MM.1S (cell line): ENCODE data around the gene LRRC49.

Experiments
- DNase-seq: peaks from one replicate; pipeline ENCODE4 v3.0.0-alpha.2; 2015
- H2AFZ ChIP-seq: fragments of 300-600 bp; sonication (generic); 2 replicates; pipeline ENCODE4 v1.6.0; 2016; ENCODE audit warnings: antibody characterized with exemption, low read length
- H3F3A ChIP-seq: fragments of 300-600 bp; sonication (generic); 2 replicates; pipeline ENCODE4 v1.6.1; 2016; ENCODE audit warnings: mild to moderate bottlenecking, antibody characterized with exemption, low read length, moderate library complexity, mixed read lengths; ENCODE audit not compliant: insufficient read depth
- H3K27ac ChIP-seq: fragments of 300-600 bp; sonication (generic); 2 replicates; pipeline ENCODE4 v1.5.1; 2016; ENCODE audit warnings: mild to moderate bottlenecking, low read length
- H3K27me3 ChIP-seq: fragments of 300-600 bp; sonication (generic); replicated peaks from 2 replicates; pipeline ENCODE4 v1.6.0; 2016; ENCODE audit warnings: low read length; ENCODE audit not compliant: insufficient read depth
- H3K36me3 ChIP-seq: fragments of 300-600 bp; sonication (generic); replicated peaks from 2 replicates; pipeline ENCODE4 v1.6.1; 2016; ENCODE audit warnings: mild to moderate bottlenecking, low read length, mixed read lengths; ENCODE audit not compliant: insufficient read depth
- H3K4me1 ChIP-seq: fragments of 300-600 bp; sonication (generic); 2 replicates; pipeline ENCODE4 v1.6.1; 2016; ENCODE audit warnings: low read length, mixed read lengths
- H3K4me2 ChIP-seq: fragments of 300-600 bp; sonication (generic); 2 replicates; pipeline ENCODE4 v1.6.0; 2016; ENCODE audit warnings: low read depth, low read length
- H3K4me3 ChIP-seq: fragments of 300-600 bp; sonication (generic); 2 replicates; pipeline ENCODE4 v1.5.1; 2016; ENCODE audit warnings: low read length, mixed read lengths
- H3K79me2 ChIP-seq: fragments of 300-600 bp; sonication (generic); 2 replicates; pipeline ENCODE4 v1.6.1; 2016; ENCODE audit warnings: mixed run types, low read length, mixed read lengths
- H3K9ac ChIP-seq: fragments of 300-600 bp; sonication (generic); 2 replicates; pipeline ENCODE4 v1.6.1; 2016; ENCODE audit warnings: low read length, mixed read lengths
- H3K9me2 ChIP-seq: fragments of 300-600 bp; sonication (generic); replicated peaks from 2 replicates; pipeline ENCODE4 v1.6.1; 2016; ENCODE audit warnings: mild to moderate bottlenecking, low read length, mixed read lengths; ENCODE audit not compliant: insufficient read depth
- H3K9me3 ChIP-seq: fragments of 300-600 bp; sonication (generic); replicated peaks from 2 replicates; pipeline ENCODE4 v1.6.1; 2016; ENCODE audit warnings: mild to moderate bottlenecking, low read length, mixed read lengths; ENCODE audit not compliant: insufficient read depth
- H4K20me1 ChIP-seq: fragments of 300-600 bp; sonication (generic); 2 replicates; pipeline ENCODE4 v1.6.1; 2016; ENCODE audit warnings: mild to moderate bottlenecking, low read length, moderate library complexity, mixed read lengths; ENCODE audit not compliant: insufficient read depth
- CTCF ChIP-seq: fragments of 300-600 bp; sonication (generic); IDR thresholded peaks from 2 replicates; pipeline ENCODE4 v1.5.1; 2016; ENCODE audit warnings: antibody characterized with exemption, low read length, mixed read lengths
- EZH2 ChIP-seq: fragments of 300-600 bp; sonication (generic); optimal IDR thresholded peaks from 2 replicates; pipeline ENCODE3; 2017; ENCODE audit warnings: low read depth, mild to moderate bottlenecking, antibody characterized with exemption, low read length, mixed read lengths
- EZH2phosphoT487 ChIP-seq: fragments of 300-600 bp; sonication (generic); IDR thresholded peaks from 2 replicates; pipeline ENCODE4 v1.6.1; 2018; ENCODE audit warnings: antibody characterized with exemption, low read length

LRRC49 gene

DNA sequence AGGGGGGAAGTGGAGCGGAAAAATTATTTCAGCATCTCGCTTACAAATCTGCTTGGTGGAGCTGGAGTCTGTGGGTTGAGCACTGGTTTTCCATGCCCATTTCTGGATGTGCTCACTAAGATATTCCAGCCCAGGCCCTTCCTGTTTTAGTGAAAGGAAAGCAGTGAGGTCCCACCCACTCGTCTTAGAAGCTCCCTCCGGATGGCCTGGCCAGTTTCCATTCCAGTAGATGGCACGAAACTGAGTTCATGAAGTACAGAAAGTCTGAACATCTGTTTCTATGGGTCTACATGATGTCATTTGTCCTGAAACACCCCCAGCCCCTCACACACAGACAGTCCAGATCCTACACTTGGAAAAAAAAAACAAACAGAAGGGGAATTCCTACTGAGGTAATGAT, 190.7 kb downstream of the LRRC49 start:
- Histone ChIP-seq H3K9ac (no peak overlapping the region), H3K27me3 (no peaks in the 10 kb centered on the region), H2AFZ (no peak overlapping the region)

DNA sequence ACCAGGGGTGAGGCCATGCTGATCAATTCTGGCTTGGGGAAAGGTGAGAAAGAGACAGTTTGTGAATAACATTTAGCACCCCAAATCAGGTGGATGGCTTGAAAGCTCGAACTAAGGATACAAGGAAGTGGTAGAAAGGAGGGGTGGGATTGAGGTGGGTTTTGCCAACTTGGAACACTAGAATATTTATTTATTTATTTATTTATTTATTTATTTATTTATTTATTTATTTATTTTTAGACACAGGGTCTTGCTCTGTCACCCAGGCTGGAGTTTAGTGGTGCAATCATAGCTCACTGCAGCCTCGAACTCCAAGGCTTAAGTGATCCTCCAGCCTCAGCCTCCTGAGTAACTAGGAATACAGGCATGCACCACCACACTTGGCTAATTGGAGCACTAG, 191.6 kb downstream of the LRRC49 start:
- H3K4me2 ChIP-seq: no peak overlapping the region
- H3K79me2 ChIP-seq: no peaks in the 10 kb centered on the region
- TF ChIP-seq EZH2phosphoT487 (no peak), EZH2 (no peak), CTCF (no peak)
- H3K9ac ChIP-seq: no peak overlapping the region
- H3K9me3 ChIP-seq: no peaks in the 10 kb centered on the region
- H4K20me1 ChIP-seq: no peaks in the 10 kb centered on the region
- no peak overlapping the region for H3K4me3 ChIP-seq
- no peak for DNase-seq
- H3K27ac ChIP-seq: no peak overlapping the region
- no peaks in the 10 kb centered on the region for H3K4me1 ChIP-seq
- no peaks in the 10 kb centered on the region for H3F3A ChIP-seq
- H2AFZ ChIP-seq: no peak overlapping the region
- no peaks in the 10 kb centered on the region for H3K9me2 ChIP-seq
- H3K27me3 ChIP-seq: no peaks in the 10 kb centered on the region
- H3K36me3 ChIP-seq: no peaks in the 10 kb centered on the region

More for the DNA sequence above, 190.7 kb downstream of the LRRC49 start:
- Histone ChIP-seq H3K4me3 (no peak overlapping the region), H3K4me2 (no peak overlapping the region), H3F3A (no peaks in the 10 kb centered on the region), H3K27ac (no peak overlapping the region), H3K9me2 (no peaks in the 10 kb centered on the region), H4K20me1 (no peaks in the 10 kb centered on the region), H3K9me3 (no peaks in the 10 kb centered on the region), H3K79me2 (no peaks in the 10 kb centered on the region), H3K36me3 (no peaks in the 10 kb centered on the region), H3K4me1 (no peaks in the 10 kb centered on the region)
- no peak for TF ChIP-seq EZH2
- TF ChIP-seq EZH2phosphoT487: no peak
- no peak for TF ChIP-seq CTCF
- no peak for DNase-seq

- no peak overlapping the region for H3K9ac ChIP-seq
- no peak overlapping the region for H3K4me3 ChIP-seq
- DNase-seq: no peak
- no peaks in the 10 kb centered on the region for H4K20me1 ChIP-seq
- no peak overlapping the region for H2AFZ ChIP-seq
- no peaks in the 10 kb centered on the region for H3K9me3 ChIP-seq
- H3F3A ChIP-seq: no peaks in the 10 kb centered on the region
- H3K79me2 ChIP-seq: no peaks in the 10 kb centered on the region
- TF ChIP-seq EZH2: no peak
- no peak for TF ChIP-seq EZH2phosphoT487
- TF ChIP-seq CTCF: no peak
- H3K36me3 ChIP-seq: no peaks in the 10 kb centered on the region
- H3K9me2 ChIP-seq: no peaks in the 10 kb centered on the region
- H3K27ac ChIP-seq: no peak overlapping the region
- no peaks in the 10 kb centered on the region for H3K4me1 ChIP-seq
- no peaks in the 10 kb centered on the region for H3K27me3 ChIP-seq
- no peak overlapping the region for H3K4me2 ChIP-seq
Observed at GRCh38 chr15:71085809-71086208, 193.2 kb downstream of the LRRC49 start.
